ENCODE measurements around the gene KAZN. TPM values are rescaled to one million over a fixed set of nuclear protein-coding genes. Genes with fewer than 3 reads are reported as not detected.

KAZN gene
- polyA plus RNA-seq, 1 of the 3 experiments (the other 2 are of a cell fraction) = 6.8 TPM

GRCh38 chr1:15038232-15039016 lies 439.9 kb downstream of the KAZN start:
- Histone ChIP-seq H3K4me3 (ENCODE audit: low read depth in 2 of 2, low read length in 1 of 2) (no peak overlapping the region; a peak in 1 of 4 replicates), H3K9me2 (no peaks in the 10 kb centered on the region), H3F3A (replicated peaks; ENCODE audit: insufficient read depth) (peaks cover 3% of the 10 kb centered on the region), H3K9me3 (no peaks in the 10 kb centered on the region), H3K4me1 (ENCODE audit: control insufficient read depth in 1 of 2, insufficient read depth in 2 of 2, low read depth in 1 of 2, low read length in 1 of 2) (no peaks in the 10 kb centered on the region), H3K36me3 (replicated peaks in 1 of 2; ENCODE audit: control insufficient read depth in 1 of 2, insufficient read depth in 2 of 2, low read length in 1 of 2) (no peaks in the 10 kb centered on the region), H2AFZ (ENCODE audit: low read depth) (no peak overlapping the region), H3K9ac (no peak overlapping the region), H3K27me3 (ENCODE audit: insufficient read depth) (no peaks in the 10 kb centered on the region), H3K4me2 (no peak overlapping the region), H4K20me1 (ENCODE audit: insufficient read depth) (peaks cover 3% of the 10 kb centered on the region; the same call in 1 of the 2 replicates), H3K27ac (ENCODE audit: low read depth in 2 of 2, low read length in 1 of 2) (no peak overlapping the region), H3K79me2 (ENCODE audit: insufficient read depth) (peaks cover 7% of the 10 kb centered on the region; the same call in 1 of the 2 replicates)
- CTCF ChIA-PET = interaction anchor here (1.0 to 4.1 kb wide), 9 partner anchors 8 to 392 kb away, joined by 3 to 33 read pairs (median 5); no protein-coding TSS in a partner anchor
- POLR2A ChIA-PET = no interaction called here
- WGBS (ENCODE audit: low lambda C conversion rate) = 70% methylated on average over 6 of the region's 7 CpGs
- DNase-seq = peak; percentile 55
- TF ChIP-seq RFX5 (IDR thresholded peaks at IDR 0.05; ENCODE audit: low read length) = no peak
- peak; percentile 38 for TF ChIP-seq RAD21 (IDR thresholded peaks at IDR 0.05; ENCODE audit: low read length)
- peak; percentile 56 for TF ChIP-seq CTCF (IDR thresholded peaks at IDR 0.05)

- Histone ChIP-seq H3K9me3 (no peaks in the 10 kb centered on the region), H2AFZ (ENCODE audit: low read depth) (no peak overlapping the region), H3K79me2 (ENCODE audit: insufficient read depth) (peaks cover 4% of the 10 kb centered on the region; the same call in 1 of the 2 replicates), H3K27me3 (ENCODE audit: insufficient read depth) (no peaks in the 10 kb centered on the region), H3K36me3 (replicated peaks in 1 of 2; ENCODE audit: control insufficient read depth in 1 of 2, insufficient read depth in 2 of 2, low read length in 1 of 2) (no peaks in the 10 kb centered on the region), H3K4me3 (ENCODE audit: low read depth in 2 of 2, low read length in 1 of 2) (no peak overlapping the region), H3F3A (replicated peaks; ENCODE audit: insufficient read depth) (peaks cover 1% of the 10 kb centered on the region), H3K4me2 (no peak overlapping the region), H3K9me2 (no peaks in the 10 kb centered on the region), H3K9ac (no peak overlapping the region), H3K27ac (ENCODE audit: low read depth in 2 of 2, low read length in 1 of 2) (no peak overlapping the region), H4K20me1 (ENCODE audit: insufficient read depth) (no peaks in the 10 kb centered on the region; the same call in 1 of the 2 replicates), H3K4me1 (ENCODE audit: control insufficient read depth in 1 of 2, insufficient read depth in 2 of 2, low read depth in 1 of 2, low read length in 1 of 2) (no peaks in the 10 kb centered on the region)
- DNase-seq = no peak
- 63% methylated on average over 7 of the region's 9 CpGs for WGBS (ENCODE audit: low lambda C conversion rate)
- CTCF ChIA-PET = interaction anchor here (1.6 to 2.0 kb wide), 2 partner anchors 11 to 14 kb away, joined by 5 to 6 read pairs; no protein-coding TSS in a partner anchor
- POLR2A ChIA-PET = no interaction called here
- TF ChIP-seq EP300 (IDR thresholded peaks at IDR 0.05; ENCODE audit: borderline replicate concordance in 1 of 2, low read depth in 1 of 2, low read length in 1 of 2) = no peak
- TF ChIP-seq SMC3 (IDR thresholded peaks at IDR 0.05; ENCODE audit: low read depth, low read length) = no peak
- TF ChIP-seq NFIC (IDR thresholded peaks at IDR 0.05; ENCODE audit: borderline replicate concordance) = no peak
- no peak for TF ChIP-seq EZH2phosphoT487 (IDR thresholded peaks at IDR 0.05; ENCODE audit: borderline replicate concordance, low read depth)
- TF ChIP-seq RFX5 (IDR thresholded peaks at IDR 0.05; ENCODE audit: low read length) = no peak
- TF ChIP-seq NRF1 (IDR thresholded peaks at IDR 0.05; ENCODE audit: low read depth, low read length) = no peak
- TF ChIP-seq MXI1 (IDR thresholded peaks at IDR 0.05; ENCODE audit: low read depth, low read length) = no peak
- no peak for TF ChIP-seq JUND (IDR thresholded peaks at IDR 0.05)
- TF ChIP-seq REST (IDR thresholded peaks at IDR 0.05; ENCODE audit: low read depth, low read length) = no peak
- TF ChIP-seq USF1 (IDR thresholded peaks at IDR 0.05; ENCODE audit: borderline replicate concordance, low read depth) = no peak
- no peak for TF ChIP-seq MEF2A (IDR thresholded peaks at IDR 0.05; ENCODE audit: borderline replicate concordance, low read depth)
- no peak for TF ChIP-seq POLR2AphosphoS5 (IDR thresholded peaks at IDR 0.05; ENCODE audit: low read depth, low read length)
- TF ChIP-seq CHD2 (IDR thresholded peaks at IDR 0.05; ENCODE audit: low read length, partially characterized antibody) = no peak
- no peak for TF ChIP-seq FOSL2 (IDR thresholded peaks at IDR 0.05; ENCODE audit: borderline replicate concordance, low read depth)
- no peak for TF ChIP-seq TAF1 (IDR thresholded peaks at IDR 0.05; ENCODE audit: borderline replicate concordance, low read depth, low read length)
Observed at GRCh38 chr1:15039017-15039648, 440.6 kb downstream of the KAZN start.
